Thyroid gland (tissue), 4 donors: ENCODE measurements around the gene KIAA1671.

Source experiments
- CTCF ChIP-seq, 6 experiments: fragments of 200-600 bp in 3 of 6; fragments of 450-650 bp in 3 of 6; sonication (generic) in 3 of 6; IDR thresholded peaks; one replicate each; pipeline ENCODE4 v1.5.1; 2016 to 2019; ENCODE audit warnings: antibody characterized with exemption in 6 of 6, mild to moderate bottlenecking in 2 of 6, inconsistent platforms in 1 of 6, moderate library complexity in 1 of 6
- POLR2A ChIP-seq, 2 donors: fragments of 450-650 bp; IDR thresholded peaks; one replicate each; pipeline ENCODE4 v1.6.1; 2017; ENCODE audit warnings: antibody characterized with exemption in 2 of 2, mild to moderate bottlenecking in 2 of 2, moderate library complexity in 1 of 2

- TF ChIP-seq CTCF (IDR thresholded peaks at IDR 0.05) (no peak), POLR2A (IDR thresholded peaks at IDR 0.05) (no peak)
Observed at GRCh38 chr22:25059438-25059837, 106.9 kb downstream of the KIAA1671 start.
